Hepatocyte (in vitro differentiated cells): ENCODE measurements around the gene BOK.

ENCODE experiments used
- EZH2 ChIP-seq: fragments of 200-600 bp; sonication (generic); IDR thresholded peaks from 2 replicates; pipeline ENCODE4 v1.6.1; 2016; ENCODE audit warnings: antibody characterized with exemption, mild to moderate bottlenecking, borderline replicate concordance
- EZH2phosphoT487 ChIP-seq: fragments of 200-600 bp; sonication (generic); IDR thresholded peaks from one replicate; pipeline ENCODE4 v1.6.1; 2018; ENCODE audit warnings: antibody characterized with exemption, mild to moderate bottlenecking, low read depth, moderate library complexity; ENCODE audit not compliant: unreplicated experiment, severe bottlenecking
- TF ChIP-seq, protein P1 (sequence below): fragments of 200-600 bp; sonication (generic); IDR thresholded peaks from 2 replicates; pipeline ENCODE4 v1.5.1; 2016; ENCODE audit warnings: antibody characterized with exemption, mild to moderate bottlenecking; ENCODE audit not compliant: poor library complexity

DNA sequence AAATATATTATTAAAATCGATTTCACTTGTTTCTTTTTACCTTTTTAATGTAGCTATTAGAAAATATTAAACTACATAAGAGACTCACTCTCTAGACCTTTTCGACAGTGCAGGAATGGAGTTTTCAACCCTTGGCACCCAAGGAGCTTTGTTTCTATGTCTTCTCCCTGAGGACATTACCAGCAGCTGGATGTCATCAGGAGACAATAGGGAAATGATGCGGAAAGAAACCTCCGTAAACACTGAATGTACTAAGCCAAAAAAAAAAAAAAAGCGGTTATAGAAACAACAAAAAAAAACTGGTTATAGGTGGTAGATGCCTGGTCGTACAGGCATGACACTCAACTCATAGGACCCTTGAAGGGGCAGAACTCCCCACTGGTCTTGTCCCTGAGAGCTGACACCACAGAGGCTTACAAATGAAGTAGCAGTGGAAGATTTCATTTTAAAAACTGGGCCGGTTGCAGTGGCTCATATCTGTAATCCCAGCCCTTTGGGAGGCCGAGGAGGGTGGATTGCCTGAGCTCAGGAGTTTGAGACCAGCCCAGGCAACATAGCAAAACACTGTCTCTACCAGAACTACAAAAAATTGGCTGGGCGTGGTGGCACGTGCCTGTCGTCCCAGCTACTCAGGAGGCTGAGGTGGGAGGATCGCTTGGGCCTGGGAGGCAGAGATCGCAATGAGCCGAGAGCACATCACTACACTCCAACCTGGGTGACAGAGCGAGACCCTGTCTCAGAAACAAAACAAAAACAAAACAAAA lies 54.7 kb downstream of the BOK start:
- TF ChIP-seq, protein P1, sequence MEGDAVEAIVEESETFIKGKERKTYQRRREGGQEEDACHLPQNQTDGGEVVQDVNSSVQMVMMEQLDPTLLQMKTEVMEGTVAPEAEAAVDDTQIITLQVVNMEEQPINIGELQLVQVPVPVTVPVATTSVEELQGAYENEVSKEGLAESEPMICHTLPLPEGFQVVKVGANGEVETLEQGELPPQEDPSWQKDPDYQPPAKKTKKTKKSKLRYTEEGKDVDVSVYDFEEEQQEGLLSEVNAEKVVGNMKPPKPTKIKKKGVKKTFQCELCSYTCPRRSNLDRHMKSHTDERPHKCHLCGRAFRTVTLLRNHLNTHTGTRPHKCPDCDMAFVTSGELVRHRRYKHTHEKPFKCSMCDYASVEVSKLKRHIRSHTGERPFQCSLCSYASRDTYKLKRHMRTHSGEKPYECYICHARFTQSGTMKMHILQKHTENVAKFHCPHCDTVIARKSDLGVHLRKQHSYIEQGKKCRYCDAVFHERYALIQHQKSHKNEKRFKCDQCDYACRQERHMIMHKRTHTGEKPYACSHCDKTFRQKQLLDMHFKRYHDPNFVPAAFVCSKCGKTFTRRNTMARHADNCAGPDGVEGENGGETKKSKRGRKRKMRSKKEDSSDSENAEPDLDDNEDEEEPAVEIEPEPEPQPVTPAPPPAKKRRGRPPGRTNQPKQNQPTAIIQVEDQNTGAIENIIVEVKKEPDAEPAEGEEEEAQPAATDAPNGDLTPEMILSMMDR = no peak
- TF ChIP-seq EZH2 (no peak), EZH2phosphoT487 (no peak)
